K562 (cell line): ENCODE data around the gene NRG3. TPM values are rescaled to one million over a fixed set of nuclear protein-coding genes. Genes with fewer than 3 reads are reported as not detected.

Experiments
- ATAC-seq: fragments of 200-7000 bp; cut with Tn5 transposase; 3 replicates; pipeline ENCODE4 v1.9.1; 2020; ENCODE audit warnings: moderate library complexity
- BruUV-seq: library from RNA; stranded (reverse); fragments of 400-500 nt; replicated peaks from 2 replicates; lab custom pipeline; 2021; lab: Mats Ljungman, UMichigan
- CTCF ChIA-PET: fragments of 300-600 bp; formaldehyde crosslinking; extraction: SDS; loops from one replicate; lab custom pipeline; 2021; ENCODE audit warnings: low intra/inter-chr PET ratio; lab: Yijun Ruan, JAX
- POLR2A ChIA-PET: fragments of 300-600, 350-650 bp; sonication (Branson Sonifier 250); formaldehyde crosslinking; extraction: SDS; loops from one replicate; lab custom pipeline; 2021; ENCODE audit warnings: antibody characterized with exemption, inconsistent platforms; lab: Yijun Ruan, JAX
- DNase-seq, 4 experiments: peaks; one replicate each; pipeline versions ENCODE4 v3.0.0 to v3.0.0-alpha.2; 2011 to 2018; ENCODE audit warnings: low spot score in 3 of 4, mixed read lengths in 3 of 4; ENCODE audit errors: extremely low read depth in 1 of 4
- FAIRE-seq: peaks from 2 replicates; lab custom pipeline; 2011; peaks lifted over from hg19 to GRCh38; lab: Jason Lieb, UNC
- H2AFZ ChIP-seq: 2 replicates; pipeline ENCODE4 v1.6.0; 2011; ENCODE audit warnings: low read depth, low read length, control low read depth, inconsistent platforms
- H3K27ac ChIP-seq: fragments of 200-600 bp; 3 replicates; pipeline ENCODE4 v1.8.0; 2011; ENCODE audit warnings: low read depth, mild to moderate bottlenecking, control low read depth, inconsistent platforms, low read length, moderate library complexity, mixed read lengths; ENCODE audit errors: extremely low read depth
- H3K27me3 ChIP-seq, 2 experiments: fragments of 300-600 bp in 1 of 2; 2 replicates in 1 of 2; 3 replicates in 1 of 2; pipeline versions ENCODE4 v1.6.0 to v1.8.0; 2011; ENCODE audit warnings: inconsistent platforms in 2 of 2, low read length in 2 of 2, mild to moderate bottlenecking in 1 of 2, mixed read lengths in 1 of 2, moderate library complexity in 1 of 2; ENCODE audit not compliant: control insufficient read depth in 2 of 2, insufficient read depth in 2 of 2
- H3K36me3 ChIP-seq: fragments of 300-600 bp; 3 replicates; pipeline ENCODE4 v1.8.0; 2011; ENCODE audit warnings: mild to moderate bottlenecking, low read length, inconsistent platforms; ENCODE audit not compliant: control insufficient read depth, insufficient read depth
- H3K4me1 ChIP-seq, 2 experiments: fragments of 200-600 bp in 1 of 2; replicated peaks in 1 of 2; 2 replicates in 1 of 2; 3 replicates in 1 of 2; pipeline versions ENCODE4 v1.5.1 to v1.8.0; 2011; ENCODE audit warnings: inconsistent platforms in 2 of 2, low read length in 2 of 2, mild to moderate bottlenecking in 1 of 2, mixed read lengths in 1 of 2, moderate library complexity in 1 of 2; ENCODE audit not compliant: control insufficient read depth in 2 of 2, insufficient read depth in 2 of 2
- H3K4me2 ChIP-seq: 2 replicates; pipeline ENCODE4 v1.6.1; 2011; ENCODE audit warnings: low read length, control low read depth, inconsistent platforms, mixed read lengths; ENCODE audit not compliant: insufficient read depth
- H3K4me3 ChIP-seq: fragments of 200-600 bp; sonication (generic), shearing (Covaris generic); 2 replicates; pipeline ENCODE4 v1.5.1; 2016; ENCODE audit warnings: control low read depth, inconsistent platforms
- H3K79me2 ChIP-seq: fragments of 200-600 bp; 3 replicates; pipeline ENCODE4 v1.8.0; 2011; ENCODE audit warnings: low read length, inconsistent platforms; ENCODE audit not compliant: control insufficient read depth, insufficient read depth
- H3K9ac ChIP-seq, 2 experiments: 2 replicates each; pipeline versions ENCODE4 v1.6.0 to v1.6.1; 2011; ENCODE audit warnings: low read depth in 2 of 2, low read length in 2 of 2, control low read depth in 1 of 2, inconsistent platforms in 1 of 2, mild to moderate bottlenecking in 1 of 2, mixed read lengths in 1 of 2; ENCODE audit not compliant: insufficient read depth in 1 of 2
- H3K9me1 ChIP-seq: one replicate; pipeline ENCODE4 v1.6.0; 2011; ENCODE audit warnings: inconsistent platforms, mild to moderate bottlenecking, low read length, moderate library complexity; ENCODE audit not compliant: control insufficient read depth, insufficient read depth
- H3K9me3 ChIP-seq: replicated peaks from 2 replicates; pipeline ENCODE4 v1.5.1; 2011; ENCODE audit warnings: low read depth, low read length, inconsistent platforms; ENCODE audit not compliant: control insufficient read depth, insufficient read depth
- H4K20me1 ChIP-seq: replicated peaks from 2 replicates; pipeline ENCODE4 v1.6.1; 2011; ENCODE audit warnings: low read length, inconsistent platforms, mixed read lengths; ENCODE audit not compliant: control insufficient read depth, insufficient read depth
- ATF7 ChIP-seq: fragments of 450-650 bp; IDR thresholded peaks from 2 replicates; pipeline ENCODE4 v1.7.1; 2014; ENCODE audit warnings: mild to moderate bottlenecking, moderate library complexity
- LARP7 ChIP-seq: fragments of 450-650 bp; IDR thresholded peaks from 2 replicates; pipeline ENCODE4 v1.6.1; 2016
- NCOA1 ChIP-seq: fragments of 450-650 bp; IDR thresholded peaks from 2 replicates; pipeline ENCODE4 v1.6.1; 2016; ENCODE audit warnings: low read depth
- NFXL1 ChIP-seq: fragments of 450-650 bp; formaldehyde crosslinking; IDR thresholded peaks from 2 replicates; pipeline ENCODE4 v1.4.0; 2021; ENCODE audit warnings: mild to moderate bottlenecking
- WGBS: fragments of 100-300 bp; shearing (Covaris generic); methylation state at CpG from one replicate; pipeline ENCODE4 v1.1.6; 2016; ENCODE audit warnings: low coverage, mixed read lengths; ENCODE audit not compliant: insufficient coverage; ENCODE audit errors: missing lambda C conversion rate; 5-methylcytosine and 5-hydroxymethylcytosine counted together
- in situ Hi-C: fragments of 300-500 bp; cut with MboI; formaldehyde crosslinking; loops from 4 replicates; pipeline ENCODE4 v1.15.0; 2018; ENCODE audit warnings: inconsistent platforms, mixed read lengths
- intact Hi-C: fragments of 100-400 bp; cut with micrococcal nuclease; formaldehyde crosslinking; loops from 2 replicates; pipeline ENCODE4 v1.14.2; 2022
- polyA plus RNA-seq, 8 experiments: library from polyadenylated mRNA; depleted of rRNA in 4 of 8; stranded (reverse) in 5 of 8; unstranded in 3 of 8; fragments of >200 nt; fragmentation: Nextera tagmentation in 2 of 8; fragmentation: Illumina TruSeq in 1 of 8; extraction: Ambion mirVana in 2 of 8; extraction: Trizol in 1 of 8; gene quantifications; 2 replicates each; pipeline versions ENCODE4 v1.2.1 to v1.2.3, GENCODE V29; 2011 to 2014; ENCODE audit warnings: inconsistent platforms in 1 of 8, missing spikeins in 1 of 8
- total RNA-seq, 7 experiments: library from RNA; depleted of rRNA in 6 of 7; stranded (reverse); fragments of >200 nt in 6 of 7; fragmentation: Illumina TruSeq in 2 of 7; extraction: Trizol in 2 of 7; gene quantifications; 2 replicates each; pipeline versions ENCODE4 v1.2.1 to v1.2.3, GENCODE V29; 2011 to 2021; ENCODE audit warnings: low replicate concordance in 1 of 7
- TF ChIP-seq, protein P1 (sequence below), 2 experiments: fragments of 150-350 bp in 1 of 2; IDR thresholded peaks; 2 replicates each; pipeline ENCODE4 v1.6.1; 2012 to 2016; ENCODE audit warnings: low read depth in 2 of 2, low read length in 2 of 2, mild to moderate bottlenecking in 1 of 2, moderate library complexity in 1 of 2
- TF ChIP-seq, protein P2 (sequence below): IDR thresholded peaks from 3 replicates; pipeline ENCODE4 v1.6.1; 2011; ENCODE audit warnings: borderline replicate concordance, mild to moderate bottlenecking, moderate library complexity; ENCODE audit not compliant: insufficient read length; ENCODE audit errors: extremely low read depth
- TF ChIP-seq, protein P3 (sequence below): sonication (generic); formaldehyde crosslinking; IDR thresholded peaks from 2 replicates; pipeline ENCODE4 v1.8.1; 2023; ENCODE audit warnings: mild to moderate bottlenecking, missing genetic modification reagents
- TF ChIP-seq, protein P4 (sequence below): fragments of 200-800 bp; sonication (Bioruptor generic); IDR thresholded peaks from 2 replicates; pipeline ENCODE4 v1.6.1; 2017; ENCODE audit warnings: missing genetic modification characterization, missing compliant biosample characterization
- TF ChIP-seq, protein P5 (sequence below): fragments of 250-450 bp; sonication (Bioruptor Pico); IDR thresholded peaks from 2 replicates; pipeline ENCODE4 v1.8.0; 2022; ENCODE audit warnings: moderate library complexity, mild to moderate bottlenecking, inconsistent platforms

NRG3 gene
- total and polyA plus RNA-seq, 9 of the 15 experiments (the other 6 are each of a cell fraction or from before 2014, with no cell fraction given) = not detected

DNA sequence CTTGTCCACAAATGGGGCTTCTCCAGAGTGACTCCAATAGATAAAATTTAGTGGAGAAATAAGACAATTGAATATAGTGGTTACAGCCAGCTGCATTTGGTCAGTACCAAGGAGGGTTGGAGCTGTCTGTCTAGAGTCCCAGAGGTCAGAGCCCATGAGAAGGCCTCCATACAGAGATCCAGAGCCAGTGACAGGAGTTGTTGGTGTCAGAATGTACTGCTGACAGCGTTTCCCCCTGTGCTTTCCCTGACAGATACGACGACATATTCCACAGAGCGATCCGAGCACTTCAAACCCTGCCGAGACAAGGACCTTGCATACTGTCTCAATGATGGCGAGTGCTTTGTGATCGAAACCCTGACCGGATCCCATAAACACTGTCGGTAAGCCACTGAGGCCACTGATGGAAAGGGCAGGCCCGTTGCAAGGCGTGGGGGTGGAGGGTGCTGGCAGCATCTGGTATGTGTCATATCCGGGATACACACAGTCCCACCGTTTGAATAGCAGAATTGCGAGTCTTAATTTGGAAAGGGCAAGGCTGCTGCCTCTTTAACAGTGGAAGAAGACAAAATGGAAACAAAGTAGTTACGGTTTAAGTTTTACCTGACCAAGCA, 483.6 kb downstream of the NRG3 start:
- no peak for TF ChIP-seq ATF7
- TF ChIP-seq, protein P1, sequence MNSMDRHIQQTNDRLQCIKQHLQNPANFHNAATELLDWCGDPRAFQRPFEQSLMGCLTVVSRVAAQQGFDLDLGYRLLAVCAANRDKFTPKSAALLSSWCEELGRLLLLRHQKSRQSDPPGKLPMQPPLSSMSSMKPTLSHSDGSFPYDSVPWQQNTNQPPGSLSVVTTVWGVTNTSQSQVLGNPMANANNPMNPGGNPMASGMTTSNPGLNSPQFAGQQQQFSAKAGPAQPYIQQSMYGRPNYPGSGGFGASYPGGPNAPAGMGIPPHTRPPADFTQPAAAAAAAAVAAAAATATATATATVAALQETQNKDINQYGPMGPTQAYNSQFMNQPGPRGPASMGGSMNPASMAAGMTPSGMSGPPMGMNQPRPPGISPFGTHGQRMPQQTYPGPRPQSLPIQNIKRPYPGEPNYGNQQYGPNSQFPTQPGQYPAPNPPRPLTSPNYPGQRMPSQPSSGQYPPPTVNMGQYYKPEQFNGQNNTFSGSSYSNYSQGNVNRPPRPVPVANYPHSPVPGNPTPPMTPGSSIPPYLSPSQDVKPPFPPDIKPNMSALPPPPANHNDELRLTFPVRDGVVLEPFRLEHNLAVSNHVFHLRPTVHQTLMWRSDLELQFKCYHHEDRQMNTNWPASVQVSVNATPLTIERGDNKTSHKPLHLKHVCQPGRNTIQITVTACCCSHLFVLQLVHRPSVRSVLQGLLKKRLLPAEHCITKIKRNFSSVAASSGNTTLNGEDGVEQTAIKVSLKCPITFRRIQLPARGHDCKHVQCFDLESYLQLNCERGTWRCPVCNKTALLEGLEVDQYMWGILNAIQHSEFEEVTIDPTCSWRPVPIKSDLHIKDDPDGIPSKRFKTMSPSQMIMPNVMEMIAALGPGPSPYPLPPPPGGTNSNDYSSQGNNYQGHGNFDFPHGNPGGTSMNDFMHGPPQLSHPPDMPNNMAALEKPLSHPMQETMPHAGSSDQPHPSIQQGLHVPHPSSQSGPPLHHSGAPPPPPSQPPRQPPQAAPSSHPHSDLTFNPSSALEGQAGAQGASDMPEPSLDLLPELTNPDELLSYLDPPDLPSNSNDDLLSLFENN (IDR thresholded peaks at IDR 0.05; ENCODE audit: low read depth in 2 of 2, low read length in 2 of 2) = no peak
- TF ChIP-seq LARP7 = no peak
- TF ChIP-seq, protein P2, sequence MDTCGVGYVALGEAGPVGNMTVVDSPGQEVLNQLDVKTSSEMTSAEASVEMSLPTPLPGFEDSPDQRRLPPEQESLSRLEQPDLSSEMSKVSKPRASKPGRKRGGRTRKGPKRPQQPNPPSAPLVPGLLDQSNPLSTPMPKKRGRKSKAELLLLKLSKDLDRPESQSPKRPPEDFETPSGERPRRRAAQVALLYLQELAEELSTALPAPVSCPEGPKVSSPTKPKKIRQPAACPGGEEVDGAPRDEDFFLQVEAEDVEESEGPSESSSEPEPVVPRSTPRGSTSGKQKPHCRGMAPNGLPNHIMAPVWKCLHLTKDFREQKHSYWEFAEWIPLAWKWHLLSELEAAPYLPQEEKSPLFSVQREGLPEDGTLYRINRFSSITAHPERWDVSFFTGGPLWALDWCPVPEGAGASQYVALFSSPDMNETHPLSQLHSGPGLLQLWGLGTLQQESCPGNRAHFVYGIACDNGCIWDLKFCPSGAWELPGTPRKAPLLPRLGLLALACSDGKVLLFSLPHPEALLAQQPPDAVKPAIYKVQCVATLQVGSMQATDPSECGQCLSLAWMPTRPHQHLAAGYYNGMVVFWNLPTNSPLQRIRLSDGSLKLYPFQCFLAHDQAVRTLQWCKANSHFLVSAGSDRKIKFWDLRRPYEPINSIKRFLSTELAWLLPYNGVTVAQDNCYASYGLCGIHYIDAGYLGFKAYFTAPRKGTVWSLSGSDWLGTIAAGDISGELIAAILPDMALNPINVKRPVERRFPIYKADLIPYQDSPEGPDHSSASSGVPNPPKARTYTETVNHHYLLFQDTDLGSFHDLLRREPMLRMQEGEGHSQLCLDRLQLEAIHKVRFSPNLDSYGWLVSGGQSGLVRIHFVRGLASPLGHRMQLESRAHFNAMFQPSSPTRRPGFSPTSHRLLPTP = no peak
- TF ChIP-seq, protein P3, sequence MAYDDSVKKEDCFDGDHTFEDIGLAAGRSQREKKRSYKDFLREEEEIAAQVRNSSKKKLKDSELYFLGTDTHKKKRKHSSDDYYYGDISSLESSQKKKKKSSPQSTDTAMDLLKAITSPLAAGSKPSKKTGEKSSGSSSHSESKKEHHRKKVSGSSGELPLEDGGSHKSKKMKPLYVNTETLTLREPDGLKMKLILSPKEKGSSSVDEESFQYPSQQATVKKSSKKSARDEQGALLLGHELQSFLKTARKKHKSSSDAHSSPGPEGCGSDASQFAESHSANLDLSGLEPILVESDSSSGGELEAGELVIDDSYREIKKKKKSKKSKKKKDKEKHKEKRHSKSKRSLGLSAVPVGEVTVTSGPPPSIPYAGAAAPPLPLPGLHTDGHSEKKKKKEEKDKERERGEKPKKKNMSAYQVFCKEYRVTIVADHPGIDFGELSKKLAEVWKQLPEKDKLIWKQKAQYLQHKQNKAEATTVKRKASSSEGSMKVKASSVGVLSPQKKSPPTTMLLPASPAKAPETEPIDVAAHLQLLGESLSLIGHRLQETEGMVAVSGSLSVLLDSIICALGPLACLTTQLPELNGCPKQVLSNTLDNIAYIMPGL (CRISPR knock-in tag) = no peak
- no peak for TF ChIP-seq NFXL1 (CRISPR knock-in tag)
- TF ChIP-seq, protein P4, sequence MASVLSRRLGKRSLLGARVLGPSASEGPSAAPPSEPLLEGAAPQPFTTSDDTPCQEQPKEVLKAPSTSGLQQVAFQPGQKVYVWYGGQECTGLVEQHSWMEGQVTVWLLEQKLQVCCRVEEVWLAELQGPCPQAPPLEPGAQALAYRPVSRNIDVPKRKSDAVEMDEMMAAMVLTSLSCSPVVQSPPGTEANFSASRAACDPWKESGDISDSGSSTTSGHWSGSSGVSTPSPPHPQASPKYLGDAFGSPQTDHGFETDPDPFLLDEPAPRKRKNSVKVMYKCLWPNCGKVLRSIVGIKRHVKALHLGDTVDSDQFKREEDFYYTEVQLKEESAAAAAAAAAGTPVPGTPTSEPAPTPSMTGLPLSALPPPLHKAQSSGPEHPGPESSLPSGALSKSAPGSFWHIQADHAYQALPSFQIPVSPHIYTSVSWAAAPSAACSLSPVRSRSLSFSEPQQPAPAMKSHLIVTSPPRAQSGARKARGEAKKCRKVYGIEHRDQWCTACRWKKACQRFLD = no peak
- no peak for TF ChIP-seq NCOA1
- TF ChIP-seq, protein P5, sequence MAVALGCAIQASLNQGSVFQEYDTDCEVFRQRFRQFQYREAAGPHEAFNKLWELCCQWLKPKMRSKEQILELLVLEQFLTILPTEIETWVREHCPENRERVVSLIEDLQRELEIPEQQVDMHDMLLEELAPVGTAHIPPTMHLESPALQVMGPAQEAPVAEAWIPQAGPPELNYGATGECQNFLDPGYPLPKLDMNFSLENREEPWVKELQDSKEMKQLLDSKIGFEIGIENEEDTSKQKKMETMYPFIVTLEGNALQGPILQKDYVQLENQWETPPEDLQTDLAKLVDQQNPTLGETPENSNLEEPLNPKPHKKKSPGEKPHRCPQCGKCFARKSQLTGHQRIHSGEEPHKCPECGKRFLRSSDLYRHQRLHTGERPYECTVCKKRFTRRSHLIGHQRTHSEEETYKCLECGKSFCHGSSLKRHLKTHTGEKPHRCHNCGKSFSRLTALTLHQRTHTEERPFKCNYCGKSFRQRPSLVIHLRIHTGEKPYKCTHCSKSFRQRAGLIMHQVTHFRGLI = no peak
- H3K27me3 ChIP-seq = no peaks in the 10 kb centered on the region
- H3K4me3 ChIP-seq = no peak overlapping the region
- in situ Hi-C loops = no loop called here
- H2AFZ ChIP-seq = no peak overlapping the region
- no peak for ATAC-seq
- no peaks in the 10 kb centered on the region; the same call in 1 of the 2 replicates for H3K9me3 ChIP-seq
- no peak for FAIRE-seq
- no peaks in the 10 kb centered on the region for H3K79me2 ChIP-seq
- ChIA-PET POLR2A (no interaction called here), CTCF (no interaction called here)
- no peak overlapping the region for H3K9ac ChIP-seq
- no peak for DNase-seq
- WGBS = 2% methylated on average over 16 of the region's 16 CpGs
- intact Hi-C loops = no loop called here
- no peak overlapping the region for H3K27ac ChIP-seq
- BruUV-seq = no TSS peak
- H4K20me1 ChIP-seq = no peaks in the 10 kb centered on the region
- no peaks in the 10 kb centered on the region for H3K36me3 ChIP-seq
- H3K9me1 ChIP-seq = no peaks in the 10 kb centered on the region
- H3K4me1 ChIP-seq = no peaks in the 10 kb centered on the region
- H3K4me2 ChIP-seq = no peak overlapping the region
